Immature natural killer cell (primary cell): ENCODE measurements around the gene LIMK2. TPM values are rescaled to one million over a fixed set of nuclear protein-coding genes. Genes with fewer than 3 reads are reported as not detected.
"Not testable (repeated sequence)": the region's sequence is repeated elsewhere in the genome, so short reads cannot be mapped to it uniquely, and the experiment has no call there.

Source experiments
- DNase-seq, 3 donors: peaks; one replicate each; pipeline ENCODE4 v3.0.0; 2022; ENCODE audit warnings: mixed read lengths in 1 of 3
- H3K27ac Mint-ChIP-seq, 6 donors: one replicate each; pipeline ENCODE4 v1.8.0; 2020; ENCODE audit warnings: mixed read lengths in 6 of 6, mild to moderate bottlenecking in 5 of 6, inconsistent platforms in 4 of 6, moderate library complexity in 3 of 6
- H3K27me3 Mint-ChIP-seq, 3 donors: one replicate each; pipeline ENCODE4 v1.8.0; 2020 to 2021; ENCODE audit warnings: low read depth in 3 of 3, mild to moderate bottlenecking in 3 of 3, mixed read lengths in 3 of 3, moderate library complexity in 3 of 3, inconsistent platforms in 1 of 3
- H3K36me3 Mint-ChIP-seq, 3 donors: one replicate each; pipeline ENCODE4 v1.8.0; 2020; ENCODE audit warnings: mixed read lengths in 3 of 3, inconsistent platforms in 2 of 3, mild to moderate bottlenecking in 2 of 3
- H3K4me1 Mint-ChIP-seq, 2 donors: one replicate each; pipeline ENCODE4 v1.8.0; 2020; ENCODE audit warnings: inconsistent platforms in 2 of 2, mild to moderate bottlenecking in 2 of 2, mixed read lengths in 2 of 2, moderate library complexity in 1 of 2
- H3K4me3 Mint-ChIP-seq, 5 donors: one replicate each; pipeline ENCODE4 v1.8.0; 2020; ENCODE audit warnings: mild to moderate bottlenecking in 5 of 5, mixed read lengths in 5 of 5, inconsistent platforms in 3 of 5, moderate library complexity in 3 of 5
- H3K9me3 Mint-ChIP-seq, 6 donors: one replicate each; pipeline ENCODE4 v1.8.0; 2020; ENCODE audit warnings: mild to moderate bottlenecking in 6 of 6, mixed read lengths in 6 of 6, inconsistent platforms in 4 of 6, moderate library complexity in 3 of 6
- polyA plus RNA-seq, 3 donors: library from polyadenylated mRNA; unstranded; fragments of 300-500 nt; fragmentation: Illumina TruSeq; gene quantifications; one replicate each; pipeline ENCODE4 v1.2.3, GENCODE V29; 2021

LIMK2 gene
- polyA plus RNA-seq, 3 donors from 2014 or later: 4.0 to 12.9 (median 6.2) TPM

DNA sequence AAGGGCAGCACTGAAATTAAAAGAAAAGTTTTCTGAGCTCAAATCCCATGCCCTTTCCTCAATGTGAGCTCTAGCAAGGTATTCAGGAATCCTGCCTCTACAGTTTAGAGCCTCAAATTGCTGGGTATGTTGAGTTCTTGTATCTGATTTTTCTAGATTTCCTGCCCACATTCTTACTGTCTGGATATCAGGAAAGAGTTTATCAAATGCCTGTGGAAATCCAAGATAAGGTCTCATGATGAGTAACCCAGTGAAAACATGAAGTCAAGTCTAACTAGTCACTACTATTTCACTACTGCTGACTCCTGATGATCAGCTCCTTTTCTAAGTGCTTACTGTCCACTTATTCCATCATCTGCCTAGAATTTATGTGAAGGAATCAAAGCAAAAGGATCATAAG, 29.8 kb downstream of the LIMK2 start:
- no peak for DNase-seq
- H3K27ac Mint-ChIP-seq: no peak overlapping the region

DNA sequence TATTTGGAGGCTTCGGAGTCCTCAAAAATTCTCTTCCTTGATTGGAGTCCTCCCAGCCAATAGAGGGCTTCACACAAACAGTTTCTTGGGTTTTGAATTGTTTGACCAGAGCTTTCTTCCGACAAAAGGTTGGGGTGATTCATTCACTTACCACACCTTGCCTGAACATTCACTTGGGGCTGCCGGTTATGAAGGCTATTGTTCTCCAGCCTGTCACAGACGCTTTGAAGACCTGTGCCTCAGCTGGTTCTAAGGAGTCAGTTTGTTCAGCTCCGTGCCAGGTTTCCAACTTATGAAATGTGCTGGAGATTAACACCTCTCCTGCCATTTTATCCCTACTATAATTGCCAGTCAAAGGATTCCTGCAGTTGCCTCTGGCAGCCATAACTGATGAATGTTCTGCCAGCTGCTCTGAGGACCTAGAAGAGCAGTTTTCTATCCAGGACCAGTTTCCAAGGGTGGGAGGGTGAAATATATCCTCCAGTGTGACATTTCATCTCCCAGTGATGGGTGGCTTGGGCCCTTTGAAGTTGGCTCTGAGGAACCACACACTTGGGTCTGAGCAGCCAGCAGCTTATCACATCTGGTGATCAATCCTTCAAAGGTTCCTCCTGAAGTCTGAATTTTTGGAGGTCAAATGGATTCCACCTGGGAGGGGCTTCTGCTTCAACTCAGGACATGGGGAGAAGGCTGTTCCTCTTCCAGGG, 31.4 kb downstream of the LIMK2 start:
- H3K4me1 Mint-ChIP-seq: peaks cover 10 to 14% of the 10 kb centered on the region in 2 donors
- H3K9me3 Mint-ChIP-seq: no peaks in the 10 kb centered on the region
- H3K27ac Mint-ChIP-seq: no peak overlapping the region
- peaks cover 0 to 7% (median 3%) of the 10 kb centered on the region in 3 donors for H3K36me3 Mint-ChIP-seq
- H3K27me3 Mint-ChIP-seq: no peaks in the 10 kb centered on the region
- no peak overlapping the region for H3K4me3 Mint-ChIP-seq
- no peak for DNase-seq

More for the DNA sequence above, 29.8 kb downstream of the LIMK2 start:
- Mint-ChIP-seq H3K4me1 (peaks cover 0 to 3% of the 10 kb centered on the region in 2 donors), H3K4me3 (no peak overlapping the region), H3K36me3 (peaks cover 0 to 7% (median 3%) of the 10 kb centered on the region in 3 donors), H3K9me3 (no peaks in the 10 kb centered on the region), H3K27me3 (no peaks in the 10 kb centered on the region)

DNA sequence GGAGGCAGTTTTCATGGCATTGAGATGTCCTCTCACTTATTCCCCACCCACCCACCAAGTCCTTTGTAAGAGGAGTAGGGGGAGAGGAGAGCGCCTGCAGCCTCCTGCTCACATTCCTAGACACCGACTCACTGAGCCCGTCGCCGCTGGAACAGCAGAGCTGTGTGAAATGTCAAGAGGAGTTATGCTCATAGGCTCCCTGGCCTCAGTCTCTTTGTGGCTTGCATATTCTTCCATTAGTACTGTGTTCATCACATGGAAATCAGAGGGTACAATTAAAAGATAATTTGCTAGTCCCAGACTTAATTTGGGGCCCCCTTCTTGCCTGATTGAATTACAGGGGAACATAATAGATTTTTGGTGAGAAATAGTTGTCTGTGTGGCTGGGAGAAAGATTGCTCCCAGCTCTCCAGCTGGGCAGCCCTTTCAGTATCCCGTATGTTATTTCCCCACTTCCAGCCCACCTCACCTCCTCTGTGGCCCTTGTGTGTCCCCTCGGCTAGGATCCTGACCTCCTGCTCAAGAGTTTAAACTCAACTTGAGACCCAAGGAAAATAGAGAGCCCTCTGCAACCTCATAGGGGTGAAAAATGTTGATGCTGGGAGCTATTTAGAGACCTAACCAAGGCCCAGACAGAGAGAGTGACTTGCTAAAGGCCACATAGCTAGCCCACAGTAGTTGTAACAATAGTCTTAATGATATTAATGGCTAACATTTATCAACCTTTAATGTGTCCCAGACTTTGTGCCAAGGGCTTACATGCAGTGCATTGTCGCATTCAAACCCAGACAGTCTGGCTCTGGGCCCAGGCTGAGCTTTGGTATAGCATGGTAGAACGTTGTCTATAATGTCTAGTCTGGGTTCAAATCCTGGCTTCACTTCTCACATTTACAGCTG, 32.2 kb downstream of the LIMK2 start:
- no peak for DNase-seq
- Mint-ChIP-seq H3K9me3 (no peaks in the 10 kb centered on the region), H3K36me3 (peaks cover 0 to 7% (median 3%) of the 10 kb centered on the region in 3 donors), H3K27ac (peak overlapping the region in 1 of 6 donors; percentile 12), H3K27me3 (no peaks in the 10 kb centered on the region), H3K4me3 (no peak overlapping the region), H3K4me1 (peaks cover 14 to 15% of the 10 kb centered on the region in 2 donors)

DNA sequence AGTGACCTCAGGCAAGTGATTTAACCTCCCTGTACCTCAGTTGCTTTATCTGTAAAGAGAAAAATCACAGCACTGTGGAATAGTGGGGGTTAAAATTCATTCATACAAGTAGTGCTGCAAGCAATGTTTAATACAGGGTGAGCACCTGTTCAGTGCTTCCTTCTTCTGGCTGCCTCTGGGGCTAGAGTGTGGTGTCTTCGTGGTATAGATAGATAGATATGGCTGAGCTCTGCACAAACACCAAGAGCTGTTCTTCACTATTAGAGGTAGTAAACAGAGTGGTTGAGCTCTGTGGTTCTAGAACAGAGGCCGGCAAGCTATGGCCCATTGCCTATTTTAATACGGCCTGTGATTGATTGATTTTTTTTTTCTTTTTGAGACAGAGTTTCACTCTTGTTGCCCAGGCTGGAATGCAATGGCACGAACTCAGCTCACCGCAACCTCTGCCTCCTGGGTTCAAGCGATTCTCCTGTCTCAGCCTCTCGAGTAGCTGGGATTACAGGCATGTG, 32.9 kb downstream of the LIMK2 start:
- Mint-ChIP-seq H3K4me3 (no peak overlapping the region), H3K4me1 (peaks cover 14 to 15% of the 10 kb centered on the region in 2 donors), H3K27ac (no peak overlapping the region), H3K9me3 (no peaks in the 10 kb centered on the region), H3K27me3 (no peaks in the 10 kb centered on the region), H3K36me3 (peaks cover 0 to 7% (median 3%) of the 10 kb centered on the region in 3 donors)
- DNase-seq: no peak

DNA sequence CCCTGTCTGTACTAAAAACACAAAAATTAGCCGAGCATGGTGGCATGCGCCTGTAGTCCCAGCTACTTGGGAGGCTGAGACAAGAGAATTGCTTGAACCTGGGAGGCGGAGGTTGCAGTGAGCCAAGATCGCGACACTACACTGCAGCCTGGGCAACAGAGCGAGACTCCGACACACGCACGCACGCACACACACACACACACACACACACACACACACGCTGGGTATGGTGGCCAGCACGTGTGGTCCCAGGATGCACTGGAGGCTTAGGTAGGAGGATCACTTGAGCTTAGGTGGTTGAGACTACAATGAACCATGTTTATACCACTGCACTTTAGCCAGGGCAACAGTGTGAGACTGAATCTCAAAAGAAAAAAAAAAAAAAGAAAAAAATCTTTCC, 33.9 kb downstream of the LIMK2 start:
- not testable (repeated sequence) for H3K27me3 Mint-ChIP-seq, H3K36me3 Mint-ChIP-seq, H3K9me3 Mint-ChIP-seq, H3K27ac Mint-ChIP-seq, DNase-seq, H3K4me3 Mint-ChIP-seq
- peaks cover 14 to 15% of the 10 kb centered on the region in 2 donors for H3K4me1 Mint-ChIP-seq

DNA sequence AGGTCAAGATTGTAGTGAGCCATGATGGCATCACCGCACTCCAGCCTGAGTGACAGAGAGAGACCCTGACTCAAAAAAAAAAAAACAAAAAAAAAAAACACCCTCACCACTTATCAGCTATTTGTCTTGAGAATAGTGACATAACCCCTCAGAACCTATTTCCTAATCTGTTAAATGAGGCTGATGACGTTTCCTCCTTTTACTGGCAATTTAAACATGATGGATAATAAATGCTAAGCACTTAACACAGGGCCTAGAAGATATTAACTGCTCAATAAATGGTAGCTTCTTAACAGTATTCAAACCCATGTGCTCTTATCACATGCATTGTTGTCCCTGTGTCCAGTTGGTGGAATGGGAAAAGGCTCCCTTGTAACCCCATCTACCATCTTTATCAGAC, 34.6 kb downstream of the LIMK2 start:
- Mint-ChIP-seq H3K36me3 (peaks cover 0 to 4% (median 0%) of the 10 kb centered on the region in 3 donors), H3K4me1 (peaks cover 14 to 15% of the 10 kb centered on the region in 2 donors), H3K9me3 (no peaks in the 10 kb centered on the region), H3K4me3 (no peak overlapping the region), H3K27ac (peak overlapping the region in 2 of 6 donors; percentile 40 to 70), H3K27me3 (no peaks in the 10 kb centered on the region)
- no peak for DNase-seq

DNA sequence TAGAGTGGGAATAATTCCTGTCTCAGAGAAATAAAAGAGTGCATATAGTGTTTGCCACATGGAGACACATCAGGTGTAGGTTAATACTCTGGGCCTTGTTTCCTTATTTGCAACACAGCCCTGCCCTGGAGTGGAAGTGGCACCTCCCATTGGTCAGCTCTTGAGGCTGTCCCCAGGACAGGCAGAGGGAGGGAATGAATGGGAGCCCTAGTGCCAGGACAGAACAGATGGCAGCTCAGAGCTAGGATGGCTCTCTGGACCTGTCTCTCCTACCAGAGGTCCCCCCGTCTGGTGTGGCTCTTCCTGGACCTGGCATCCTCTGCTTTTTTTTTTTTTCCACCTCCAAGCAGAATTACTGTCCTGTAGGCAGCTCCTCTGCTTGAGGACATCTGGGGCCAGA, 35.6 kb downstream of the LIMK2 start:
- Mint-ChIP-seq H3K36me3 (no peaks in the 10 kb centered on the region), H3K27me3 (no peaks in the 10 kb centered on the region), H3K9me3 (no peaks in the 10 kb centered on the region), H3K4me3 (peak overlapping the region; percentile 59 to 88 (median 76)), H3K27ac (peak overlapping the region in 5 of 6 donors; percentile 10 to 76 (median 43)), H3K4me1 (peaks cover 14 to 15% of the 10 kb centered on the region in 2 donors)
- DNase-seq: no peak

DNA sequence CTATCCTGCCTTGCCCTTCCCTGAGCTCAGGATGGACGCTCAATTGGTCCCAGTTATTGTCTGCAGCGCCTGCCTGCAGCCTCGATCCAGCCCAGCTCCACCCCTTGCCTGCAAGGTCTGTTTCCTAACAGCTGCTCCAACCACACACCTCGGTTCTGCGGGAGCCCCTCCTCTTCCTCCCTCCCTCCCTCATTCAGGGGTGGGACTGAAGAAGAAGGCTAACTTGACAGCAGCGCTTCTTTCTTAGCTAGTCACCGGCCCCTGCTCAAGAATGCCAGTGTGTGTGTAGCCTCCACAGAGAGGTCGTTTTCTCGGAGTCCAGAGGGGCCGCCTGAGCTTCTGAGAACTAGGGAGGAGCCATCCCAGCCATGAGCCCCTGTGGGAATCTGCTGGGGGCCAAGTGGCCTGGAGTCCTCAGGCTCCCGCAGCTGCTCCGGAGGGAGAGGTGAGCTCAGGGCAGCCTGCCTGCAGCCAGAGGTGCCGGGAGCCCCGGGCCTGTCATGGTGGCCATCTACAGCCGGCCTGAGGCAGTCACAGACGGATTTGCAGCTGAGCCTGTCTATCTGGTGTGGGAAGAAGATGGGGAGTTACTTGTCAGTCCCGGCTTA, 36.1 kb downstream of the LIMK2 start:
- Mint-ChIP-seq H3K27ac (peak overlapping the region in 3 of 6 donors; percentile 43 to 76 (median 55)), H3K9me3 (no peaks in the 10 kb centered on the region), H3K36me3 (no peaks in the 10 kb centered on the region), H3K27me3 (no peaks in the 10 kb centered on the region), H3K4me3 (peak overlapping the region; percentile 59 to 88 (median 76)), H3K4me1 (peaks cover 14 to 15% of the 10 kb centered on the region in 2 donors)
- DNase-seq: peak; percentile 48 to 53 (median 51)

DNA sequence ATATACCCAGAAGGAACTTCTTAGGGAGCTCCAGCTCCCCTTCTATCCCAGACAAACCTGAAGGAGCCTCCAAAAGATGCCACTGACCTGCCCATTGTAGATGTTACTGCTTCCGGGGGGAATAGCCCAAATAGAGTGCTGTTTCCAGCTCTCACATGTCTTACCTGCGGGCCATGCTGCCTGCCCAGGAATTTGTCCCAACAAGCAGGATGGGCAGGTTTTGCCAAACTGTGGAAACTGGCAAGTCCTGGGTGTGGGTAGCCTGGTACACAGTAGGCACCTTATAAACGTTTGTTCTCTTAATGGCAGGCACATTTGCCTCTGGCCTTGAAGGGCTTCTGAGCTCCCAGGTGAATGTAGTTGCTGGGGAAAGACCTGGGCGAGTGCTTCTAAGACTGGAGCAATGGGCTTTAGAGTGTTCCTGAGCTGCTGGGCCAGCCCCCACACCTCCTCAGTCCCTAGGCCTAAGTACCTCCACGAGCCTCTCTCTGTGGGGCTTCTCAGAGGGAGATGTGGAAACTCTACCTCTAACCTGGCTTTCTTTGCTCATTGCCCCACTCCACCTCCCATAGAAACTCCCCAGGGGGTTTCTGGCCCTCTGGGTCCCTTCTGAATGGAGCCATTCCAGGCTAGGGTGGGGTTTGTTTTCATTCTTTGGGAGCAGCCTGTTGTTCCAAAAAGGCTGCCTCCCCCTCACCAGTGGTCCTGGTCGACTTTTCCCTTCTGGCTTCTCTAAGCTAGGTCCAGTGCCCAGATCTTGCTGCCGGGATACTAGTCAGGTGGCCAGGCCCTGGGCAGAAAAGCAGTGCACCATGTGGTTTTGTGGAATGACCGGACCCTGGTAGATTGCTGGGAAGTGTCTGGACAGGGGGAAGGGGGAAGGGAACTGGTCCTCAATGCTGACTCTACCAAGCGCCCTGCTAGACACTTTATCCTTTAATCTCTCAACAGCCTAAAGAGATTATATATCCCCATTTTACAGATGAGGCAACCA, 37.2 kb downstream of the LIMK2 start:
- DNase-seq: no peak
- Mint-ChIP-seq H3K27me3 (no peaks in the 10 kb centered on the region), H3K27ac (no peak overlapping the region), H3K4me1 (peaks cover 14 to 15% of the 10 kb centered on the region in 2 donors), H3K36me3 (no peaks in the 10 kb centered on the region), H3K4me3 (no peak overlapping the region), H3K9me3 (no peaks in the 10 kb centered on the region)

DNA sequence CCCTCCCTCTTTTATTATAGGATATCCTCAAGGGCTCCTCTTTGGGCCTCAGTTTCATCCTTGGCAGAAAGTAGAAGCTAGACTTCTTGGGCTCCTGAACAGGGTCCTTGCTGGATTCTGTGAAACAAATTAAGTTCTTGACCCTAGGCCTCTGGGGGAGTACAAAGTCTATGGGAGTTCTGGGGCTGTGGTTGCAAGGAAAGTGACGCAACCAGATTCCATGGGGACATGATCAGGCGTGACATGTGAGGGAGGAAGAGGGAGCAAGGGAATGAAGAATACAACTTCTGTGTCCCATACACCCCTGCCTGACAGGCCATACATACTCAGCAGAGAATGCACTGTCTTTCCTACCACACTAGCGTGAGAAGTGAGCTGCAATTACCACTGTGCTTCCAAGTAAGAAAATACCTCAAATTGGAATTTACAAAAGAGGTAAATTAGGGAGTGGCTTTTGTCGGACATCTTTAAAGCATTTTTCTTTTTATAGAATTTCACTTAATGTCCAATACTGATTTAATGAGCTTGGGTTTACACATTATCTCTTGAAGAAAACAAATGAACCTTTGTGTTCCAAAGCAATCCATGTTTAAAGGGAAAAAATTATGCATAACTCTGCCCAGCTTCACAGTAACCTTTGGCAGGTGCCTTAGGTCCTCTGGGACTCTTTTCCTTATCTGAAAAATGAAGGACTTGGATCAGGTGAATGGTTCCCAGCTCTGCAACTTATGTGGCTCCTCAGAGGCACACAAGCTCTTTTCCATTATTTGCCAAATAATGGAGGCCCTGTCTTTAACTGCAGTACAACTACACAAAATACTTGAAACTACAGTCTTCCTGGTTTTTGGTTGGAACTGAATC, 38.9 kb downstream of the LIMK2 start:
- H3K4me1 Mint-ChIP-seq: peaks cover 14 to 15% of the 10 kb centered on the region in 2 donors
- DNase-seq: no peak
- H3K4me3 Mint-ChIP-seq: no peak overlapping the region
- H3K9me3 Mint-ChIP-seq: no peaks in the 10 kb centered on the region
- no peaks in the 10 kb centered on the region for H3K36me3 Mint-ChIP-seq
- no peaks in the 10 kb centered on the region for H3K27me3 Mint-ChIP-seq
- no peak overlapping the region for H3K27ac Mint-ChIP-seq

DNA sequence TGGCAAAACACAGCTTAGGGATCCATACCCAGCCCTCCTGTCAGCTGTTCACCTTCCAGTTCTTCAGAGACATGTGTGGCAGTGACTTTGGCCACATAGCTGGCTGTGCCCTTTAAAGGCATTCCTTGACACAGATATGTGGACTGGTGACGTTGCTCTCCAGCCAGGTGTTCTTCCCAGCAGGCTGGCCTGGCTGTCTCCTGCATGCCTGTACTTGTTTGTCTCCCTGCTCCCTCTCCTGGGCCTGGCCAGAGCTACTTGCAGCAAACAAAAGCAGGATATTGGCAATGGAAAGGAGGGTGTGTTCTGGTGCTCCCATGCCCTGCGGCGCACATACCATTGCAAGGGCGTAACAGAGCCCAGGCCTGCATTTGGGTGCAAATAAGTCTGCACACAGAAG, 41.9 kb downstream of the LIMK2 start:
- Mint-ChIP-seq H3K36me3 (no peaks in the 10 kb centered on the region), H3K4me3 (no peak overlapping the region), H3K27me3 (no peaks in the 10 kb centered on the region), H3K4me1 (peaks cover 0 to 4% of the 10 kb centered on the region in 2 donors), H3K9me3 (no peaks in the 10 kb centered on the region), H3K27ac (no peak overlapping the region)
- DNase-seq: no peak

DNA sequence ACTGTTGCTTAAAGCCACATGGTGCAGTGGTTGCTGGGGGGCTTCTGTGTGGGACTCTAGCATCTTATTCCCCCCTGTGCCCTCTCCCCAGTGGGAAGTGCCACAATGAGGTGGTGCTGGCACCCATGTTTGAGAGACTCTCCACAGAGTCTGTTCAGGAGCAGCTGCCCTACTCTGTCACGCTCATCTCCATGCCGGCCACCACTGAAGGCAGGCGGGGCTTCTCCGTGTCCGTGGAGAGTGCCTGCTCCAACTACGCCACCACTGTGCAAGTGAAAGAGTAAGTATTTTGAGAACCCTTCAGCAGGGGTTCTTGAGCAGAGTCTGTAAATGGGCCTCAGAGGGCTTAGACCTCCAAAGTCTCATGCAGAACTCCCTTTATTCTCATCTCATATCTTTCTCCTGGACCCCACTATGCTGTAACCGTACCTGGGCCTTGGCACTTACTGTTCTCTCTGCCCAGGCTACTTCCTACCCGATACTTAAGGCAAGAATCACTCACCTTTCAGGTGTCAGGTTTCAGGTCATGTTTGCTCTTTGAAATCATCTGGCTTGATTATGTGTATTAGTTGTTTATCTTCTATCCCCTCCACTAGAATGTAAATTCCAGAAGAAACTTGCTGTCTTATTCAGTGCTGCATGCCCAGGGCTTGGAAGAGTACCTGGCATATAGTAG, 47.8 kb downstream of the LIMK2 start:
- Mint-ChIP-seq H3K4me3 (no peak overlapping the region), H3K4me1 (peaks cover 0 to 3% of the 10 kb centered on the region in 2 donors), H3K27me3 (peaks cover 0 to 1% (median 0%) of the 10 kb centered on the region in 3 donors), H3K36me3 (peaks cover 12 to 20% (median 16%) of the 10 kb centered on the region in 3 donors), H3K9me3 (no peaks in the 10 kb centered on the region), H3K27ac (peak overlapping the region in 2 of 6 donors; percentile 3 to 64)
- no peak for DNase-seq
